Measurements from ENCODE around the gene PRKN.

GRCh38 chr6:162343936-162344645, 383.5 kb downstream of the PRKN start:
- TF ChIP-seq CTCF (IDR thresholded peaks at IDR 0.05) (no peak), POLR2A (IDR thresholded peaks at IDR 0.05) (no peak), EP300 (IDR thresholded peaks at IDR 0.05; ENCODE audit: low read depth) (no peak), POLR2AphosphoS5 (IDR thresholded peaks at IDR 0.05) (no peak)
